Measurements from ENCODE around the gene PERM1. TPM values are rescaled to one million over a fixed set of nuclear protein-coding genes. Genes with fewer than 3 reads are reported as not detected.
A peak's percentile ranks its signal among the peaks of the same experiment; 100 is the strongest.

Gene PERM1
- total and polyA plus RNA-seq, 2 experiments from 2014 or later, result 0.45 TPM; not detected in 1

- Histone ChIP-seq H2AFZ (peak within 1 kb of the TSS; percentile 82), H3K4me1 (ENCODE audit: insufficient read depth) (peaks cover 11% of the 10 kb centered on the region; the same call in 1 of the 2 replicates), H3K36me3 (ENCODE audit: low read depth) (no peaks in the 10 kb centered on the region; the same call in 1 of the 2 replicates), H4K20me1 (ENCODE audit: insufficient read depth) (no peaks in the 10 kb centered on the region), H3K27me3 (replicated peaks; ENCODE audit: insufficient read depth) (no peaks in the 10 kb centered on the region), H3K79me2 (ENCODE audit: insufficient read depth) (peaks cover 35% of the 10 kb centered on the region), H3K9me2 (ENCODE audit: insufficient read depth) (no peaks in the 10 kb centered on the region), H3K9me3 (ENCODE audit: low read depth) (no peaks in the 10 kb centered on the region), H3K4me2 (ENCODE audit: unreplicated experiment) (peak within 1 kb of the TSS; percentile 92), H3K4me3 (peak within 1 kb of the TSS; percentile 95), H3F3A (ENCODE audit: insufficient read depth) (no peaks in the 10 kb centered on the region), H3K27ac (peak within 1 kb of the TSS; percentile 39), H3K9ac (peak within 1 kb of the TSS; percentile 92)
- in situ Hi-C loops (cut with MboI), result no loop called here
- DNase-seq, result peak; percentile 94
- TF ChIP-seq EZH2 (IDR thresholded peaks at IDR 0.05; ENCODE audit: insufficient read depth, poor library complexity, severe bottlenecking), result no peak
- no peak for TF ChIP-seq EZH2phosphoT487 (IDR thresholded peaks at IDR 0.05; ENCODE audit: insufficient read depth, low read depth)
- 5% methylated on average over 63 to 70 of the region's 101 CpGs for WGBS, 2 experiments (ENCODE audit: low coverage in 1 of 2, low lambda C conversion rate in 2 of 2, missing lambda C conversion rate in 2 of 2)
Observed at GRCh38 chr1:958823-959730, 22.8 kb downstream of the PERM1 start, which contains the start of gene NOC2L. NOC2L (minus strand) TSS chr1:959256; CDS start chr1:959240, 16 bp downstream.

- Histone ChIP-seq H3K9me3 (ENCODE audit: low read depth) (no peaks in the 10 kb centered on the region), H3K4me2 (ENCODE audit: unreplicated experiment) (no peak overlapping the region), H3K4me1 (ENCODE audit: insufficient read depth) (peaks cover 11% of the 10 kb centered on the region; the same call in 1 of the 2 replicates), H3K4me3 (no peak overlapping the region), H3F3A (ENCODE audit: insufficient read depth) (no peaks in the 10 kb centered on the region), H2AFZ (no peak overlapping the region), H3K27me3 (replicated peaks; ENCODE audit: insufficient read depth) (no peaks in the 10 kb centered on the region), H3K9me2 (ENCODE audit: insufficient read depth) (no peaks in the 10 kb centered on the region), H3K27ac (no peak overlapping the region), H3K79me2 (ENCODE audit: insufficient read depth) (peaks cover 34% of the 10 kb centered on the region), H3K36me3 (ENCODE audit: low read depth) (no peaks in the 10 kb centered on the region; the same call in 1 of the 2 replicates), H3K9ac (no peak overlapping the region), H4K20me1 (ENCODE audit: insufficient read depth) (no peaks in the 10 kb centered on the region)
- in situ Hi-C loops (cut with MboI), result no loop called here
- WGBS, 2 experiments (ENCODE audit: low coverage in 1 of 2, low lambda C conversion rate in 2 of 2, missing lambda C conversion rate in 2 of 2), result 93 to 95% methylated on average over 9 to 11 of the region's 11 CpGs
- no peak for DNase-seq
- TF ChIP-seq EZH2 (IDR thresholded peaks at IDR 0.05; ENCODE audit: insufficient read depth, poor library complexity, severe bottlenecking), result no peak
- TF ChIP-seq EZH2phosphoT487 (IDR thresholded peaks at IDR 0.05; ENCODE audit: insufficient read depth, low read depth), result no peak
Observed at GRCh38 chr1:956636-957035, 25.3 kb downstream of the PERM1 start.

- Histone ChIP-seq H3K27me3 (replicated peaks; ENCODE audit: insufficient read depth) (no peaks in the 10 kb centered on the region), H3K9me2 (ENCODE audit: insufficient read depth) (no peaks in the 10 kb centered on the region), H3K79me2 (ENCODE audit: insufficient read depth) (peaks cover 30% of the 10 kb centered on the region), H3K9ac (no peak overlapping the region), H3K4me2 (ENCODE audit: unreplicated experiment) (no peak overlapping the region), H3K9me3 (ENCODE audit: low read depth) (no peaks in the 10 kb centered on the region), H2AFZ (no peak overlapping the region), H3K27ac (no peak overlapping the region), H3K36me3 (ENCODE audit: low read depth) (no peaks in the 10 kb centered on the region; the same call in 1 of the 2 replicates), H3K4me3 (no peak overlapping the region), H4K20me1 (ENCODE audit: insufficient read depth) (no peaks in the 10 kb centered on the region), H3K4me1 (ENCODE audit: insufficient read depth) (peaks cover 11% of the 10 kb centered on the region; the same call in 1 of the 2 replicates), H3F3A (ENCODE audit: insufficient read depth) (no peaks in the 10 kb centered on the region)
- no peak for DNase-seq
- 94 to 98% methylated on average over 5 to 6 of the region's 6 CpGs for WGBS, 2 experiments (ENCODE audit: low coverage in 1 of 2, low lambda C conversion rate in 2 of 2, missing lambda C conversion rate in 2 of 2)
- in situ Hi-C loops (cut with MboI), result no loop called here
- TF ChIP-seq EZH2phosphoT487 (IDR thresholded peaks at IDR 0.05; ENCODE audit: insufficient read depth, low read depth) (no peak), EZH2 (IDR thresholded peaks at IDR 0.05; ENCODE audit: insufficient read depth, poor library complexity, severe bottlenecking) (no peak)
Observed at GRCh38 chr1:955474-955873, 26.4 kb downstream of the PERM1 start.

GRCh38 chr1:954927-955326 lies 27.0 kb downstream of the PERM1 start:
- H3K4me2 ChIP-seq (ENCODE audit: unreplicated experiment), result no peak overlapping the region
- no peak overlapping the region for H3K4me3 ChIP-seq
- H3K27ac ChIP-seq, result no peak overlapping the region
- no peak for DNase-seq
- H3K4me1 ChIP-seq (ENCODE audit: insufficient read depth), result peaks cover 11% of the 10 kb centered on the region; the same call in 1 of the 2 replicates
- in situ Hi-C loops (cut with MboI), result no loop called here
- 91 to 98% methylated on average over 10 to 13 of the region's 13 CpGs for WGBS, 2 experiments (ENCODE audit: low coverage in 1 of 2, low lambda C conversion rate in 2 of 2, missing lambda C conversion rate in 2 of 2)
- H3K9ac ChIP-seq, result no peak overlapping the region
- H2AFZ ChIP-seq, result no peak overlapping the region
- H3K9me2 ChIP-seq (ENCODE audit: insufficient read depth), result no peaks in the 10 kb centered on the region
- H3K36me3 ChIP-seq (ENCODE audit: low read depth), result no peaks in the 10 kb centered on the region; the same call in 1 of the 2 replicates
- no peaks in the 10 kb centered on the region for H3K27me3 ChIP-seq (replicated peaks; ENCODE audit: insufficient read depth)
- no peak for TF ChIP-seq EZH2 (IDR thresholded peaks at IDR 0.05; ENCODE audit: insufficient read depth, poor library complexity, severe bottlenecking)
- no peak for TF ChIP-seq EZH2phosphoT487 (IDR thresholded peaks at IDR 0.05; ENCODE audit: insufficient read depth, low read depth)
- no peaks in the 10 kb centered on the region for H3K9me3 ChIP-seq (ENCODE audit: low read depth)
- no peaks in the 10 kb centered on the region for H3F3A ChIP-seq (ENCODE audit: insufficient read depth)
- no peaks in the 10 kb centered on the region for H4K20me1 ChIP-seq (ENCODE audit: insufficient read depth)
- peaks cover 30% of the 10 kb centered on the region for H3K79me2 ChIP-seq (ENCODE audit: insufficient read depth)

All from GM23248 (cell line).